Astrocyte (in vitro differentiated cells and primary cell): ENCODE data around the gene DDIT4. TPM values are rescaled to one million over a fixed set of nuclear protein-coding genes. Genes with fewer than 3 reads are reported as not detected.
A peak's percentile ranks its signal among the peaks of the same experiment; 100 is the strongest.
"Not testable (repeated sequence)": the region's sequence is repeated elsewhere in the genome, so short reads cannot be mapped to it uniquely, and the experiment has no call there.

Source experiments
- DNase-seq: peaks from one replicate; pipeline ENCODE4 v3.0.0-alpha.2; 2010; ENCODE audit warnings: low read depth
- FAIRE-seq: peaks from 2 replicates; lab custom pipeline; 2011; peaks lifted over from hg19 to GRCh38; lab: Jason Lieb, UNC
- H2AFZ ChIP-seq: 2 replicates; pipeline ENCODE4 v1.6.0; 2012; ENCODE audit warnings: low read depth, low read length, inconsistent platforms
- H3K27ac ChIP-seq: 2 replicates; pipeline ENCODE4 v1.5.1; 2011; ENCODE audit warnings: low read depth, low read length, inconsistent platforms
- H3K27me3 ChIP-seq: 2 replicates; pipeline ENCODE4 v1.6.0; 2011; ENCODE audit warnings: low read length, inconsistent platforms; ENCODE audit not compliant: insufficient read depth
- H3K36me3 ChIP-seq: 2 replicates; pipeline ENCODE4 v1.5.1; 2011; ENCODE audit warnings: low read length, inconsistent platforms; ENCODE audit not compliant: insufficient read depth
- H3K4me1 ChIP-seq: 2 replicates; pipeline ENCODE4 v1.5.1; 2011; ENCODE audit warnings: low read length, inconsistent platforms; ENCODE audit not compliant: insufficient read depth
- H3K4me2 ChIP-seq: 2 replicates; pipeline ENCODE4 v1.6.0; 2012; ENCODE audit warnings: low read length, inconsistent platforms
- H3K4me3 ChIP-seq: 2 replicates; pipeline ENCODE4 v1.5.1; 2011; ENCODE audit warnings: low read depth, mild to moderate bottlenecking, low read length, inconsistent platforms; ENCODE audit not compliant: insufficient read depth
- H3K79me2 ChIP-seq: 2 replicates; pipeline ENCODE4 v1.6.0; 2012; ENCODE audit warnings: mild to moderate bottlenecking, low read length, inconsistent platforms; ENCODE audit not compliant: insufficient read depth
- H3K9ac ChIP-seq: 2 replicates; pipeline ENCODE4 v1.6.0; 2012; ENCODE audit warnings: mild to moderate bottlenecking, low read length, inconsistent platforms
- H3K9me3 ChIP-seq: 2 replicates; pipeline ENCODE4 v1.5.1; 2012; ENCODE audit warnings: low read depth, mild to moderate bottlenecking, low read length, inconsistent platforms; ENCODE audit not compliant: insufficient read depth
- H4K20me1 ChIP-seq: 2 replicates; pipeline ENCODE4 v1.6.0; 2012; ENCODE audit warnings: low read length, inconsistent platforms; ENCODE audit not compliant: insufficient read depth
- H3K27ac Mint-ChIP-seq: one replicate; pipeline ENCODE4 v1.8.0; 2021; ENCODE audit warnings: mild to moderate bottlenecking, mixed read lengths; ENCODE audit not compliant: unreplicated experiment
- H3K27me3 Mint-ChIP-seq: one replicate; pipeline ENCODE4 v1.8.0; 2021; ENCODE audit warnings: low read depth, mixed read lengths; ENCODE audit not compliant: unreplicated experiment
- H3K36me3 Mint-ChIP-seq: one replicate; pipeline ENCODE4 v1.8.0; 2021; ENCODE audit warnings: low read depth, mixed read lengths; ENCODE audit not compliant: unreplicated experiment
- H3K4me1 Mint-ChIP-seq: one replicate; pipeline ENCODE4 v1.8.0; 2021; ENCODE audit warnings: low read depth, mixed read lengths; ENCODE audit not compliant: unreplicated experiment
- H3K4me3 Mint-ChIP-seq: one replicate; pipeline ENCODE4 v1.8.0; 2021; ENCODE audit warnings: mild to moderate bottlenecking, moderate library complexity, mixed read lengths; ENCODE audit not compliant: unreplicated experiment
- H3K9me3 Mint-ChIP-seq: one replicate; pipeline ENCODE4 v1.8.0; 2021; ENCODE audit warnings: mild to moderate bottlenecking, mixed read lengths; ENCODE audit not compliant: unreplicated experiment
- EZH2 ChIP-seq: IDR thresholded peaks from 2 replicates; pipeline ENCODE4 v1.6.1; 2012; ENCODE audit warnings: mild to moderate bottlenecking, low read length, inconsistent platforms; ENCODE audit not compliant: insufficient read depth
- total RNA-seq: library from RNA; stranded (reverse); gene quantifications from 2 replicates; pipeline ENCODE4 v1.2.1, GENCODE V29; 2021
- TF ChIP-seq, protein P1 (sequence below): IDR thresholded peaks from 2 replicates; pipeline ENCODE4 v1.5.1; 2011; ENCODE audit warnings: low read depth, mild to moderate bottlenecking, inconsistent platforms, low read length, moderate library complexity; ENCODE audit not compliant: insufficient read depth

The DDIT4 gene
- total RNA-seq, 1 donor from 2014 or later, result 244 TPM

DNA sequence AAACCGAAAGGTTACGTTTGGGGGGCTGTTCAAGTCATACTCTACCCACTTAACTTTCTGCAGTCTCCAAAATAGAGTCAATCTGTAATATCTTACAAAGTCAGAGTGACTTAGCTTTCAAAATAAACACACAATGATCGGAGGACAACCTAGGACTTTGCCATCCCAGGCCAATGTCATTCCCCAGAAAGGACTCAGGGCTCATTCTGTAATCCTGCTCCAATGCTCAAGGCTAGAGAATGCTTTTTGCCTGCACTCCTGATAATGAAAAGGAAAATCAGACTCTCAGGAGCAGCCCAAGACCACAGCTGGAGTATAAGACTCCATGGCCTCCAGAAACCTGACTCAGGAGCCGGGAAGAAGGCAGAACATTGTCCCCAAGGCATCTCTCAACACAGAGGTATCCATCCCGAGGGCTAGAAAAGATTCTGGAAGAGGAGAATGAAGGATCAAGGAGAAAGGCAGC is 29.1 kb upstream of the DDIT4 start:
- DNase-seq, result no peak
- Mint-ChIP-seq H3K36me3 (no peaks in the 10 kb centered on the region), H3K27me3 (no peaks in the 10 kb centered on the region), H3K9me3 (no peaks in the 10 kb centered on the region), H3K4me1 (peaks cover 35% of the 10 kb centered on the region), H3K27ac (peak overlapping the region; percentile 41), H3K4me3 (peak overlapping the region; percentile 4)
- H3K4me1 ChIP-seq, result peaks cover 14% of the 10 kb centered on the region
- H3K9me3 ChIP-seq, result no peaks in the 10 kb centered on the region
- no peak overlapping the region for H3K9ac ChIP-seq
- H3K79me2 ChIP-seq, result no peaks in the 10 kb centered on the region
- H3K27me3 ChIP-seq, result no peaks in the 10 kb centered on the region
- H3K27ac ChIP-seq, result no peak overlapping the region
- no peak for FAIRE-seq
- H3K36me3 ChIP-seq, result no peaks in the 10 kb centered on the region
- no peak overlapping the region for H2AFZ ChIP-seq
- no peak overlapping the region for H3K4me2 ChIP-seq
- H4K20me1 ChIP-seq, result no peaks in the 10 kb centered on the region
- TF ChIP-seq, protein P1, sequence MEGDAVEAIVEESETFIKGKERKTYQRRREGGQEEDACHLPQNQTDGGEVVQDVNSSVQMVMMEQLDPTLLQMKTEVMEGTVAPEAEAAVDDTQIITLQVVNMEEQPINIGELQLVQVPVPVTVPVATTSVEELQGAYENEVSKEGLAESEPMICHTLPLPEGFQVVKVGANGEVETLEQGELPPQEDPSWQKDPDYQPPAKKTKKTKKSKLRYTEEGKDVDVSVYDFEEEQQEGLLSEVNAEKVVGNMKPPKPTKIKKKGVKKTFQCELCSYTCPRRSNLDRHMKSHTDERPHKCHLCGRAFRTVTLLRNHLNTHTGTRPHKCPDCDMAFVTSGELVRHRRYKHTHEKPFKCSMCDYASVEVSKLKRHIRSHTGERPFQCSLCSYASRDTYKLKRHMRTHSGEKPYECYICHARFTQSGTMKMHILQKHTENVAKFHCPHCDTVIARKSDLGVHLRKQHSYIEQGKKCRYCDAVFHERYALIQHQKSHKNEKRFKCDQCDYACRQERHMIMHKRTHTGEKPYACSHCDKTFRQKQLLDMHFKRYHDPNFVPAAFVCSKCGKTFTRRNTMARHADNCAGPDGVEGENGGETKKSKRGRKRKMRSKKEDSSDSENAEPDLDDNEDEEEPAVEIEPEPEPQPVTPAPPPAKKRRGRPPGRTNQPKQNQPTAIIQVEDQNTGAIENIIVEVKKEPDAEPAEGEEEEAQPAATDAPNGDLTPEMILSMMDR, result no peak
- no peak for TF ChIP-seq EZH2
- no peak overlapping the region for H3K4me3 ChIP-seq

DNA sequence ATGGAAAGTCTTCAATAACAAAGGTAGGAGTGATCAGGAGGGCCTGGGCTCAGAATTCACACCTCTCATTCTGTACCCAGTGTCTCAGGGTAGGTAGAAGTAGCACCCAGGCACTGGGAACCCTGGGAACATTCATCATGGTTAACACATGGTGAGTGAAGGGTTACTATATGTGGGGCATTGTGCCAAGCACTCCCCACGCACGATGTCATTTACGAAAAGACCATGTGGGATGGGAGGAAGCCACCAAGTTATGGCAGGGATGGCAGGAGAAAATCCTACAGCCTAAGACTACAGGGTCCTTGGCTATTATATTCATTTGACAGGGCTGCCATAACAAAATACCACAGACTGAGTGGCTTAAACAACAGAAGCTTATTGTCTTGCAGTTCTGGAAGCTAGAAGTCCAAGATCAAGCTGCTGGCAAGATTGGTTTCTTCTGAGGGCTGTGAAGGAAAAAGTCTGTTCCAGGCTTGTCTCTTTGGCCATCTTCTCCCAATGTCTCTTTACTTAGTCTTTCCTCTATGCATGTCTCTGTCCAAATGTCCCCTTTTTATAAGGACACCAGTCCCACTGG is 27.7 kb upstream of the DDIT4 start:
- Histone ChIP-seq H3K9me3 (no peaks in the 10 kb centered on the region), H3K4me1 (peaks cover 14% of the 10 kb centered on the region), H3K9ac (no peak overlapping the region), H3K4me2 (no peak overlapping the region), H3K27me3 (no peaks in the 10 kb centered on the region), H3K79me2 (no peaks in the 10 kb centered on the region), H4K20me1 (no peaks in the 10 kb centered on the region), H3K4me3 (no peak overlapping the region), H3K36me3 (no peaks in the 10 kb centered on the region), H3K27ac (no peak overlapping the region), H2AFZ (no peak overlapping the region)
- no peak for FAIRE-seq
- no peak for DNase-seq
- Mint-ChIP-seq H3K4me3 (no peak overlapping the region), H3K36me3 (no peaks in the 10 kb centered on the region), H3K27me3 (no peaks in the 10 kb centered on the region), H3K9me3 (no peaks in the 10 kb centered on the region), H3K4me1 (peaks cover 34% of the 10 kb centered on the region), H3K27ac (no peak overlapping the region)
- TF ChIP-seq EZH2, result no peak
- TF ChIP-seq, protein P1, result no peak

DNA sequence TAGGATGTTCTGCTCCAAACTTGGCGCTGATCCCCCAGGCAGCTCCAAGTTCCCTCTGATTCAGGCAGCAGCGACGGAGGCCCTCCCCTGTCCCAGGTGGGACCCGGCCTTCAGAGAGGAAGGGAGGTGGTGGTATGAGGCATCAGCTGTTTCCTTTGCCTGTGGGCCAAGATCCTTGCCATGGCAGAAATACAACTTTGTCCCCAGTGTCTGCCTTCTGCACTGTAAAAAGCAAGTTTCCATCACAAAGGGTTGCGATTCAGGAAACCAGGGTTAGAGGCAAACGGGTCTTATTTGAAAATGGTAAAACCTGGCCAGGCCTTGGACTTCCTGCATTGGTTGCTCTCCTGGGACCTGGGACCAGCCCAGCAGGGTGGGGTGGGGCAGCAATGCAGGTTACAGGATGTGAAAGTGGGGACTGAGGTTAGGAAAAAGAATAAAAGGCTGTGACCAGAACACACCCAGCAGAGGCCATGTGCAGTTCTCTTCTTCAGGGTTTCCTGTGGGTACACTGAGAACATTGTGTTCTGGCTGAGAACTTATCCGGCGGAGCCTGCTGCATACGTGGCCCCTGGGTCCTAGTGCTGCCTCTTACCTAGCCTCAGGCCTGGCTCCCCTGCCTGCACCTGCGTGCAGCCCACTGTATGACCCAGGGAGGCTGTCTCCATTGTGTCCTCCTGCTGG is 25.1 kb upstream of the DDIT4 start:
- no peaks in the 10 kb centered on the region for H3K36me3 ChIP-seq
- Mint-ChIP-seq H3K27me3 (peaks cover 3% of the 10 kb centered on the region), H3K9me3 (no peaks in the 10 kb centered on the region), H3K27ac (no peak overlapping the region), H3K4me1 (peaks cover 30% of the 10 kb centered on the region), H3K36me3 (no peaks in the 10 kb centered on the region), H3K4me3 (no peak overlapping the region)
- H3K79me2 ChIP-seq, result no peaks in the 10 kb centered on the region
- peaks cover 14% of the 10 kb centered on the region for H3K4me1 ChIP-seq
- peak overlapping the region; percentile 55 for H2AFZ ChIP-seq
- H4K20me1 ChIP-seq, result no peaks in the 10 kb centered on the region
- no peaks in the 10 kb centered on the region for H3K27me3 ChIP-seq
- no peaks in the 10 kb centered on the region for H3K9me3 ChIP-seq
- FAIRE-seq (no peak), DNase-seq (no peak)
- no peak overlapping the region for H3K27ac ChIP-seq
- no peak overlapping the region for H3K4me2 ChIP-seq
- no peak overlapping the region for H3K4me3 ChIP-seq
- no peak for TF ChIP-seq EZH2
- H3K9ac ChIP-seq, result no peak overlapping the region

DNA sequence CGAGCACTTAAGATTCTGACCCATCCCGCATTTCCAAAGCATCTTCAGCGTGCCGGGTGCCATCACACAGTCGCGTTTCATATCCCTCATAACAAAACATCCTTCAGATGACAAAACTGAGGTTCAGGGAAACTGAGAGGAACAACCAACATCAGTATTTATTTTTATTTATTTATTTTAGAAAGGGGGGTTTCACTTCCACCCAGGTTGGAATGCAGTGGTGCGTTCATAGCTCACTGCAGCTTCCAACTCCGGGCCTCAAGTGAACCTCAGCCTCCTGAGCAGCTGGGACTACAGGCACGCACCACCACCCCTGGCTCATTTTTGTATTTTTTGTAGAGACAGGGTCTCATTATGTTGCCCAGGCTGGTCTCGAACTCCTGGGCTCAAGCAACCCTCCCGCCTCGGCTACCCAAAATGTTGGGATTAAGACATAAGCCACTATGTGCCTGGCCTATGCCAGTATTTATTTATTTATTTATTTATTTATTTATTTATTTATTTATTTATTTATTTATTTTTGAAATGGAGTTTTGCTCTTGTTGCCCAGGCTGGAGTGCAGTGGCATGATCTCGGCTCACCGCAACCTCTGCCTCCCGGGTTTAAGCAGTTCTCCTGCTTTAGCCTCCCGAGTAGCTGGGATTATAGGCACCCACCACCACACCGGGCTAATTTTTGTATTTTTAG is 24.4 kb upstream of the DDIT4 start:
- DNase-seq, H3K36me3 Mint-ChIP-seq, H3K36me3 ChIP-seq, H3K4me1 ChIP-seq, H3K27me3 ChIP-seq, H3K9me3 Mint-ChIP-seq, H4K20me1 ChIP-seq, H3K27ac Mint-ChIP-seq, H3K27me3 Mint-ChIP-seq, H3K4me3 Mint-ChIP-seq, H3K4me3 ChIP-seq, H3K9ac ChIP-seq, H3K27ac ChIP-seq, H3K4me2 ChIP-seq, FAIRE-seq, H3K79me2 ChIP-seq, H3K9me3 ChIP-seq: not testable (repeated sequence)
- H3K4me1 Mint-ChIP-seq, result peaks cover 29% of the 10 kb centered on the region
- peak overlapping the region; percentile 55 for H2AFZ ChIP-seq
